ENCODE measurements around the gene DAW1.
A peak's percentile ranks its signal among the peaks of the same experiment; 100 is the strongest.

The DAW1 gene

DNA sequence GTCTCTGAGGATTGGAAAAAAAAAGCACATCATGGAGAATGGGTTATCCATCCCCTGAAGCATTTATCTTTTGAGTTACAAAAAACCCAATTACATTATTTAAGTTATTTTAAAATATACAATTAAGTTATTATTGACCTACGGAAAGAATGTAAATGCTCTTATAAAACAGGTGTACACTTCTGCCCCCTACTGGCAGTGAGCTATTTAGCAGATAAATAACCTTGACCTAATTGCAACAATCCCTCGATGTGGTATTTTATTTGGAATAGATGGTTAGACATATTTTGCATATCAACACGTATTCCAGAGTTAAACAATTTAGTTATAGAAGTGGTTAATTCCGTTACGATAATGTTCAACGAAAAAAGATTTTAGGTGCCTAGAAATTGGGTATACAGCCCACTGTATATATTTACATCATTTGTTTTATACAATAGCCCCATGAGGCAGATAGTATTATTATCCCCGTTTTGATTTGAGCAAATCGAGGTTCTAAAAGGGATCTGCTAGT, 9.1 kb upstream of the DAW1 start:
- no peak overlapping the region for H3K4me3 ChIP-seq (replicated peaks; ENCODE audit: low read depth, low read length)
- no peaks in the 10 kb centered on the region for H3K36me3 ChIP-seq (ENCODE audit: control insufficient read depth, insufficient read depth, low read length)
- DNase-seq (ENCODE audit: extremely low read depth, insufficient read length): no peak
- TF ChIP-seq, protein P1, sequence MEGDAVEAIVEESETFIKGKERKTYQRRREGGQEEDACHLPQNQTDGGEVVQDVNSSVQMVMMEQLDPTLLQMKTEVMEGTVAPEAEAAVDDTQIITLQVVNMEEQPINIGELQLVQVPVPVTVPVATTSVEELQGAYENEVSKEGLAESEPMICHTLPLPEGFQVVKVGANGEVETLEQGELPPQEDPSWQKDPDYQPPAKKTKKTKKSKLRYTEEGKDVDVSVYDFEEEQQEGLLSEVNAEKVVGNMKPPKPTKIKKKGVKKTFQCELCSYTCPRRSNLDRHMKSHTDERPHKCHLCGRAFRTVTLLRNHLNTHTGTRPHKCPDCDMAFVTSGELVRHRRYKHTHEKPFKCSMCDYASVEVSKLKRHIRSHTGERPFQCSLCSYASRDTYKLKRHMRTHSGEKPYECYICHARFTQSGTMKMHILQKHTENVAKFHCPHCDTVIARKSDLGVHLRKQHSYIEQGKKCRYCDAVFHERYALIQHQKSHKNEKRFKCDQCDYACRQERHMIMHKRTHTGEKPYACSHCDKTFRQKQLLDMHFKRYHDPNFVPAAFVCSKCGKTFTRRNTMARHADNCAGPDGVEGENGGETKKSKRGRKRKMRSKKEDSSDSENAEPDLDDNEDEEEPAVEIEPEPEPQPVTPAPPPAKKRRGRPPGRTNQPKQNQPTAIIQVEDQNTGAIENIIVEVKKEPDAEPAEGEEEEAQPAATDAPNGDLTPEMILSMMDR (IDR thresholded peaks at IDR 0.05; ENCODE audit: insufficient read depth, low read length, poor library complexity, severe bottlenecking): peak; percentile 66
- H3K27me3 ChIP-seq (replicated peaks; ENCODE audit: control insufficient read depth, insufficient read depth, low read length): no peaks in the 10 kb centered on the region; the same call in 1 of the 2 replicates

DNA sequence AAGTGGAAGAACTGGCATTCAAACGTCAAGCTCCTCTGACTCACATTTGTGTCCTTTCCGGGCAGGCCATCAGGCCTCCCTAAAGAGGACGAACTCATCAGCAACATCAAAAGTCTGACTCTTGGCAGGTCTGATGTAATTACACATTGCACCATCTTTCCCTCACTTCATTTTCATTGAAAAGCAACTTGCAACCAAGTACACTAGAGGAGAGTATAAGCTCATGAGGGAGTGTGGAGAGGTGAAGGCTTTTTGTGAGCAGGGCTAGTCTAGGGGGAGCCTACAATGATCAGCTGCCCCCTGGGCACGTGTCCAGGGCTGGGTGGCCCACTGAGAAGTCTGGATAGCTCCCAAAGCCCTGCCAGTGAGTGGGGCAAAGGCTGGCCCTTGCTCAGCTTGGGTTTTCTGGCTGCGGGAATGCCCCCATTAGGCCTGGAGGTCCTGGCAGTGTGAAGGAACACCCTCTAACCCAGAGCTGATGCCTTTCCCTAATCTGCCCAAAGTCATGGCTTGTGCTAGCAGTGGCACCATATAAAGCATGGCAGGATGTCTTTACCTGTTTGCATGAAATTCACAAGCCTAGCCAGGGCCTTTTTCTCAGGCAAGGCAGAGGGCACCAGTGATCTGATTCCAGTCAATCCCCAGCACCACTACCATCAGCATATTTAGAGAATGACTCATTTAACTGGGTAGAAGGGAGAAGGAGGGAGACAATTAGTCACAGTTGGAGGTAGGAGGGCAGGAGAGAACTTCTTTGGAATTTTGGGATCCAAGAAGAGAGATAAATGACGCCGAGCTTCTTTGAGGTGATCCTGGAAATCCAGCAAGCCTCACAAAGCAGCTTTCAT, 8.5 kb upstream of the DAW1 start:
- TF ChIP-seq, protein P1 (IDR thresholded peaks at IDR 0.05; ENCODE audit: insufficient read depth, low read length, poor library complexity, severe bottlenecking): no peak
- H3K36me3 ChIP-seq (ENCODE audit: control insufficient read depth, insufficient read depth, low read length): no peaks in the 10 kb centered on the region
- no peak for DNase-seq (ENCODE audit: extremely low read depth, insufficient read length)
- H3K27me3 ChIP-seq (replicated peaks; ENCODE audit: control insufficient read depth, insufficient read depth, low read length): no peaks in the 10 kb centered on the region; the same call in 1 of the 2 replicates
- no peak overlapping the region for H3K4me3 ChIP-seq (replicated peaks; ENCODE audit: low read depth, low read length)

DNA sequence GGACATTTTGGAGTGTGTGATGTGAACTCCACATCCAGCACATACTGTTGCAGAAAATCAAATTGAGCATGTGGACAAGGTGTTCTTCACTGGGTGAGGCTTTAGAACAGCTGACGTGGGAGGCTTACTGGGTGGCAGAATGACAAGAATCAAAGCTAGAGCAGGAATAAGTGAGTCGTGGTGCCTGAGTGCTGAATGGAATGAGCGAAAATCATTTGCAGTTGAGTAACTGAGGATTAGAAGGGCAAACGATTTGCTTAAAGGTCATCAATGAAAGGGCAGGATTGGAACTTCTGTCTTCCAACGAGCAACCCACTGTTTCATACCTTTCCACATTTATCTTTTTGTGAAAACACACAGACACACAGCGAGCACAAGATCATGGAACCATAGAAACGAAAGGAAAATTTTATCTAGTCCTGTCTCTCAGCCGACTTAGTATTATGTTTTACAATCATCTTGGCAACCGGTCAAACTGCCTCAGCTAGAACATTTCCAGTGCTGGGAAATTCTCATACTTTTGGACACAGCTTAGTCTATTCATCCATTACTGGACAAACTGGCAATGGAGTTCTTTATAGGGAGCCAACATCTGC, 7.2 kb upstream of the DAW1 start:
- no peak overlapping the region for H3K4me3 ChIP-seq (replicated peaks; ENCODE audit: low read depth, low read length)
- H3K27me3 ChIP-seq (replicated peaks; ENCODE audit: control insufficient read depth, insufficient read depth, low read length): no peaks in the 10 kb centered on the region; the same call in 1 of the 2 replicates
- H3K36me3 ChIP-seq (ENCODE audit: control insufficient read depth, insufficient read depth, low read length): no peaks in the 10 kb centered on the region
- no peak for DNase-seq (ENCODE audit: extremely low read depth, insufficient read length)
- TF ChIP-seq, protein P1 (IDR thresholded peaks at IDR 0.05; ENCODE audit: insufficient read depth, low read length, poor library complexity, severe bottlenecking): no peak

DNA sequence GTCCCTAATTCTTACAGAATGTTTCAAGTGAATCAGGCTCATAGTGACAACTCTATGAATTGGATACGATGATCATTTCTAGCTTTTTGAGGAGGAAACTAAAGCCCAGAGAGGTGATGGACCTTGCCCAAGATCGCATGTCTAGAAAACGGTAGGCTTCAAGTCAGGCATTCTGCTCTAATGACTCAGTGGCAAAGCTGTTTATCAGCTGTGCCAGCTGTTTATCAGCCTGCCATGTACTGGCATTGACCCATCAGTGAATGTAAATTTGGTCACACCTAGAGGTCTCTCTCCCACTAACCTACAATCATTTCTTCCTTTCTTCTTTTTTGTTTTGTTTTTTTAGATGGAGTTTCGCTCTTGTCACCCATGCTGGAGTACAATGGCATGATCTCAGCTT, 6.1 kb upstream of the DAW1 start:
- H3K4me3 ChIP-seq (replicated peaks; ENCODE audit: low read depth, low read length): no peak overlapping the region
- DNase-seq (ENCODE audit: extremely low read depth, insufficient read length): no peak
- no peaks in the 10 kb centered on the region for H3K36me3 ChIP-seq (ENCODE audit: control insufficient read depth, insufficient read depth, low read length)
- no peaks in the 10 kb centered on the region; the same call in 1 of the 2 replicates for H3K27me3 ChIP-seq (replicated peaks; ENCODE audit: control insufficient read depth, insufficient read depth, low read length)
- TF ChIP-seq, protein P1 (IDR thresholded peaks at IDR 0.05; ENCODE audit: insufficient read depth, low read length, poor library complexity, severe bottlenecking): no peak

DNA sequence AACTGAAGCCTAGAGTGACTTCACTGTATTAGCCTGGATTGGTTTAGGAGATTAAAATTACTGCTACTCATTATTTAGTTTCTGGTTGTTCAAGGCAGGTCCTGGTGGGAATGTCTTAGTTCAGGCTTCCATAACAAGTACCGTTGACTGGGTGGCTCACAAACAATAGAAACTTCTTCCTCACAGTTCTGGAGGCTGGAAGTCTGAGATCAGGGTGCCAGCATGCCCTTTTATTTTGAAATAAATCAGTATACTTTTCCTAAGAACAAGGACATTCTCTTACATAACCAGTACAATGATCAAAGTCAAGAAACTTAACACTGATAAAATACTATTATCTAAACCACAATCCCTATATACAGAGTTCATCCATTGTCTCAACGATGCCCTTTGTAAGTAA, 4.0 kb upstream of the DAW1 start:
- DNase-seq (ENCODE audit: extremely low read depth, insufficient read length): no peak
- no peaks in the 10 kb centered on the region for H3K36me3 ChIP-seq (ENCODE audit: control insufficient read depth, insufficient read depth, low read length)
- TF ChIP-seq, protein P1 (IDR thresholded peaks at IDR 0.05; ENCODE audit: insufficient read depth, low read length, poor library complexity, severe bottlenecking): no peak
- H3K4me3 ChIP-seq (replicated peaks; ENCODE audit: low read depth, low read length): no peak overlapping the region
- no peaks in the 10 kb centered on the region; the same call in 1 of the 2 replicates for H3K27me3 ChIP-seq (replicated peaks; ENCODE audit: control insufficient read depth, insufficient read depth, low read length)
